Measurements from ENCODE around the gene OGFRL1.

The OGFRL1 gene

DNA sequence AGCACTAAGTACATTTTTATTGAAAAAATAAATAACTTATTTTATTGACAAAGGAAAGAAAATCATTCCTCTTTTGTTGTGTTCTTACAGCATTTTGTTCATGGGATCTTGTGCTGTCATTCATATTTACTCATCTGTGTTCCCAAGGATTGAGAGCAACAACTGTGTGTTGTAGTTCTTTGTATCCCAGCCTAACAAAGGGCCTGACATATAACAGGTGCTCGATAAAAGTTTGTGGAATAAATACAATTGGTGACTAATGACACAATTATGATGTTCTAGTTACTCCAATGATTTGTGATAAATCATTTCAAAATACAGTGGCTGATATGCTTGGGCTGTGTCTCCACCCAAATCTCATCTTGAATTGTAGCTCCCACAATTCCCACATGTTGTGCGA, 7.9 kb upstream of the OGFRL1 start:
- H3K27me3 ChIP-seq (replicated peaks; ENCODE audit: control insufficient read depth, insufficient read depth, low read length, poor library complexity, severe bottlenecking), result no peaks in the 10 kb centered on the region
- H3K36me3 ChIP-seq (ENCODE audit: control insufficient read depth, insufficient read depth, low read length), result no peaks in the 10 kb centered on the region
- H3K9me3 ChIP-seq (ENCODE audit: control insufficient read depth, low read length), result no peaks in the 10 kb centered on the region
- peaks cover 2% of the 10 kb centered on the region for H3K4me1 ChIP-seq (ENCODE audit: control insufficient read depth, insufficient read depth, low read length, poor library complexity, severe bottlenecking)
- H3K4me3 ChIP-seq (ENCODE audit: insufficient read depth, low read depth, low read length, poor library complexity, severe bottlenecking), result no peak overlapping the region
- DNase-seq, result no peak
- H3K27ac ChIP-seq (ENCODE audit: insufficient read depth, low read length, poor library complexity, severe bottlenecking), result no peak overlapping the region

DNA sequence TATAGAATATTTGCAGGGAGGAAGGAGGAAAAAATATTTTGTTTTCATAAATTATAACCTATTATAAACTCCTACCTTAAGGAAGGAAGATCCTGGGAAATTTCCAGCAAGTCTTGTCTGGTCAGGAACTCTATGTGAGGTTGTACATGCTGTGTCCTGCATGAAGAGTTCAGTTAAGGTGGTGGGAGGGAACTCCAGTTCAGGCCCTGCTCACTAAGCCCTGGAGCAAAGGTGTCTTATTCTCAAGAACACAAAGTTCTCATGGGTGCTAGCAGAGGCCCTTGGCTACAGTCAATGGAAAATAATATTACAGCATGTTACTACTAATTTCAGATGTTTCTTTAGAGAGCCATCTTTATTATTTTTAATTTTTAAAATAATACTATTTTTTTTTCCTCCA, 3.8 kb upstream of the OGFRL1 start:
- H3K36me3 ChIP-seq (ENCODE audit: control insufficient read depth, insufficient read depth, low read length), result no peaks in the 10 kb centered on the region
- no peaks in the 10 kb centered on the region for H3K9me3 ChIP-seq (ENCODE audit: control insufficient read depth, low read length)
- no peak overlapping the region for H3K4me3 ChIP-seq (ENCODE audit: insufficient read depth, low read depth, low read length, poor library complexity, severe bottlenecking)
- no peak for DNase-seq
- peaks cover 9% of the 10 kb centered on the region for H3K4me1 ChIP-seq (ENCODE audit: control insufficient read depth, insufficient read depth, low read length, poor library complexity, severe bottlenecking)
- H3K27me3 ChIP-seq (replicated peaks; ENCODE audit: control insufficient read depth, insufficient read depth, low read length, poor library complexity, severe bottlenecking), result no peaks in the 10 kb centered on the region
- H3K27ac ChIP-seq (ENCODE audit: insufficient read depth, low read length, poor library complexity, severe bottlenecking), result no peak overlapping the region

DNA sequence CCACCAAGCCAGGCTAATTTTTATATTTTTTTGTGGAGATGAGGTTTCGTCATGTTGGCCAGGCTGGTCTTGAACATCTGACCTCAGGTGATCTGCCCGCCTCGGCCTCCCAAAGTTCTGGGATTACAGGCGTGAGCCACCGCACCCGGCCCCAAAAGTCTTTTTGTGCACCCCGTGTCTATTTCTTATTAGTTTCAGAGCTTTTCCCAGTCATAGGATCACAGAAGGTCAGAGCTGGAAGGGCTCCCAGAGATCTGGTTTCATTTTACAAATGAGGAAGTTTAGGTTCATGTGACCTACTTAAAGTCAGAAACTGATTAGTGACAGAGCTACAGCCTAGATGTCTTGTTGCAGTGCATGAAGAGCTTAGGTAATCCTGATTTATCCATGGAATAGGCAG, 1.6 kb upstream of the OGFRL1 start:
- Histone ChIP-seq H3K4me3 (ENCODE audit: insufficient read depth, low read depth, low read length, poor library complexity, severe bottlenecking) (no peak overlapping the region), H3K27ac (ENCODE audit: insufficient read depth, low read length, poor library complexity, severe bottlenecking) (no peak overlapping the region), H3K27me3 (replicated peaks; ENCODE audit: control insufficient read depth, insufficient read depth, low read length, poor library complexity, severe bottlenecking) (no peaks in the 10 kb centered on the region), H3K9me3 (ENCODE audit: control insufficient read depth, low read length) (no peaks in the 10 kb centered on the region), H3K36me3 (ENCODE audit: control insufficient read depth, insufficient read depth, low read length) (no peaks in the 10 kb centered on the region), H3K4me1 (ENCODE audit: control insufficient read depth, insufficient read depth, low read length, poor library complexity, severe bottlenecking) (peaks cover 14% of the 10 kb centered on the region)
- DNase-seq, result no peak

DNA sequence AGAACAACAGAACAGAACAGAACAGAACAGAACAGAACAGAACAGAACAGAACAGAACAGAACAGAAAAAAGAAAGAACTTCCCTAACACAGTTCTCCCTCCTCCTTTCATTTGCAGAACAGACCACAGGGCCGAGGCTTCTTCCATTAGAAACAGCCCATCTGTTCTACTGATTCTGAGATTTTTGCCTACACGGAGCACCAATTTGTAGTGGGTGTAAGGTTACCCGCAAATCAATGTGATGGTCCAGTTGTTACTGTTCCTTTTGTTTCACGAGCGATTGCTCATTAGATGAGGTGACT, 734 bp upstream of the OGFRL1 start:
- H3K4me3 ChIP-seq (ENCODE audit: insufficient read depth, low read depth, low read length, poor library complexity, severe bottlenecking), result peak overlapping the region; percentile 83
- H3K27me3 ChIP-seq (replicated peaks; ENCODE audit: control insufficient read depth, insufficient read depth, low read length, poor library complexity, severe bottlenecking), result no peaks in the 10 kb centered on the region
- peaks cover 14% of the 10 kb centered on the region for H3K4me1 ChIP-seq (ENCODE audit: control insufficient read depth, insufficient read depth, low read length, poor library complexity, severe bottlenecking)
- H3K9me3 ChIP-seq (ENCODE audit: control insufficient read depth, low read length), result no peaks in the 10 kb centered on the region
- DNase-seq, result no peak
- H3K27ac ChIP-seq (ENCODE audit: insufficient read depth, low read length, poor library complexity, severe bottlenecking), result peak overlapping the region; percentile 75
- no peaks in the 10 kb centered on the region for H3K36me3 ChIP-seq (ENCODE audit: control insufficient read depth, insufficient read depth, low read length)

DNA sequence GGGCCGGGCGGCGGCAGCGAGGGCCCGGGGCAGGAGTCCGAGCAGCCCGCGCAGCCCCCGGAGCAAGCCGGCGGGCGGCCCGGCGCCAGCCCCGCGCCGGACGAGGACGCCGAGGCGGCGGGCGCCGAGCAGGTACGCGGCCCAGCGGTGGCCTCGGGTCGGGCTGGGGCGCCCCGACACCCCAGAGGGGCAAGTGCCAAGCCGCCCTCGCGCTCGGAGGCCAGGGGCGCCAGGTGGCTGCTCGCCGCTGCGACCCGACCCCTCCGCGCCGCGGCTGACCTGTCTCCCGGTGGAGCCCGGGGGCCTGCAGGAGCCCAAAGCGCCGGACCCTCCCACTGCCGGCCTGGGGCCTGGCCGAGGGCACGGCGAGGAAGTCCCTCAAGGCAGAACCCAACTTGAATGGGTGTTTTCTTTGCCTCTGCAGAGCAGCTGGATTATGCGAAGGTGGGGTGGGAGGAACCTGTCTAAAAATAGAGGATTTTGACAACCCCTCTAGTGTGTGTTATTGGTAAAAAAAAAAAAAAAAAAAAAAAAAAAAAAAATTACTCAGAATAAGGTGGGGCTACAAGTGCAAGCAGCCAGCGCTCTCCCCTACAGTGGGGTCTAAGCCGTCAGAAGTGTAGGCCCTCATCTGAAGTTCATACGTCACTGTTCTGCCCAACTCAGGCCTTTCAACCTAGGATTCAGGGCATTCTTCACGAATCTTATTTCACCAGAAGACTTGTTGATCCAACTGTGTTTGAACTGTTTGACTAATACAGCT, 609 bp downstream of the OGFRL1 start:
- peaks cover 12% of the 10 kb centered on the region for H3K4me1 ChIP-seq (ENCODE audit: control insufficient read depth, insufficient read depth, low read length, poor library complexity, severe bottlenecking)
- H3K4me3 ChIP-seq (ENCODE audit: insufficient read depth, low read depth, low read length, poor library complexity, severe bottlenecking), result peak overlapping the region; percentile 83
- H3K27me3 ChIP-seq (replicated peaks; ENCODE audit: control insufficient read depth, insufficient read depth, low read length, poor library complexity, severe bottlenecking), result no peaks in the 10 kb centered on the region
- DNase-seq, result no peak
- peaks cover 6% of the 10 kb centered on the region for H3K36me3 ChIP-seq (ENCODE audit: control insufficient read depth, insufficient read depth, low read length)
- H3K9me3 ChIP-seq (ENCODE audit: control insufficient read depth, low read length), result no peaks in the 10 kb centered on the region
- peak overlapping the region; percentile 37 for H3K27ac ChIP-seq (ENCODE audit: insufficient read depth, low read length, poor library complexity, severe bottlenecking)

DNA sequence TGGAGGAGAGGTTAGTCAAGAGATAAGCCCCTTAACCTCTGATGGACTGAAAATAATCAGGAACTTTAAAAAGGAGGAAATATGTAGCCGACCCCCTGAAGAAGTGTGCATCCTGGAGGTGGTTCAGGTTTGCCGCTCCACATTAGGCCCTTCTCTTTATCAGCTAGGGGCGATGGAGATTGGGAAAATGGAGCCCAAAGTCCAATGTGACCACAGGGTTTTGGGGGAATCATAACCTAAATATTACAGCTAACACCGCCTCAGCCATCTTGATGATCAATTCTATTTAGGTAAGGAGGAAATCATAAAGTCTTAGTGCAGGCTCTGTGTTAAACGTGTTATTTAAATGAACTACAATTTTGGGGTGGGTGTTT, 1.2 kb downstream of the OGFRL1 start:
- Histone ChIP-seq H3K9me3 (ENCODE audit: control insufficient read depth, low read length) (no peaks in the 10 kb centered on the region), H3K4me1 (ENCODE audit: control insufficient read depth, insufficient read depth, low read length, poor library complexity, severe bottlenecking) (peaks cover 12% of the 10 kb centered on the region), H3K27ac (ENCODE audit: insufficient read depth, low read length, poor library complexity, severe bottlenecking) (no peak overlapping the region), H3K4me3 (ENCODE audit: insufficient read depth, low read depth, low read length, poor library complexity, severe bottlenecking) (peak overlapping the region; percentile 60), H3K27me3 (replicated peaks; ENCODE audit: control insufficient read depth, insufficient read depth, low read length, poor library complexity, severe bottlenecking) (no peaks in the 10 kb centered on the region), H3K36me3 (ENCODE audit: control insufficient read depth, insufficient read depth, low read length) (peaks cover 10% of the 10 kb centered on the region)
- no peak for DNase-seq

DNA sequence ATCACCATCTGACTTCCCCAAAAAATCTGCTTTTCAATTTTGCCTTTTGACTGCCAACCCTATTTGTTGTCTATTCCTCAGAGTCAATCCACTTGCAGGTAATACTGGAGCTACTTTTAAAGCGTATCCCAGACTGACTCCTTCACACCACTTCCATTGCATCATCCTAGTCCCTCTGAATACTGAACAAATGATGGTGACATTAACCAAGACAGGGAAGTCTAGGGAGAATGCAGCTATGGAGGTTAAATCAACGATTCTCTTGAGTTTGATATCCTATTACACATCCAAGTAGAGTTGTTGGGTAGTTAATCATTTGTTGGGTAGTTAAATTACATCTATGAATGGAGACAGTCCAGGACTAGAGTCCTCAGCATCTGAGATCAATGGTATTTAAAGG, 2.0 kb downstream of the OGFRL1 start:
- no peak overlapping the region for H3K4me3 ChIP-seq (ENCODE audit: insufficient read depth, low read depth, low read length, poor library complexity, severe bottlenecking)
- H3K36me3 ChIP-seq (ENCODE audit: control insufficient read depth, insufficient read depth, low read length), result peaks cover 10% of the 10 kb centered on the region
- no peaks in the 10 kb centered on the region for H3K9me3 ChIP-seq (ENCODE audit: control insufficient read depth, low read length)
- no peak for DNase-seq
- H3K4me1 ChIP-seq (ENCODE audit: control insufficient read depth, insufficient read depth, low read length, poor library complexity, severe bottlenecking), result peaks cover 12% of the 10 kb centered on the region
- H3K27me3 ChIP-seq (replicated peaks; ENCODE audit: control insufficient read depth, insufficient read depth, low read length, poor library complexity, severe bottlenecking), result no peaks in the 10 kb centered on the region
- no peak overlapping the region for H3K27ac ChIP-seq (ENCODE audit: insufficient read depth, low read length, poor library complexity, severe bottlenecking)

DNA sequence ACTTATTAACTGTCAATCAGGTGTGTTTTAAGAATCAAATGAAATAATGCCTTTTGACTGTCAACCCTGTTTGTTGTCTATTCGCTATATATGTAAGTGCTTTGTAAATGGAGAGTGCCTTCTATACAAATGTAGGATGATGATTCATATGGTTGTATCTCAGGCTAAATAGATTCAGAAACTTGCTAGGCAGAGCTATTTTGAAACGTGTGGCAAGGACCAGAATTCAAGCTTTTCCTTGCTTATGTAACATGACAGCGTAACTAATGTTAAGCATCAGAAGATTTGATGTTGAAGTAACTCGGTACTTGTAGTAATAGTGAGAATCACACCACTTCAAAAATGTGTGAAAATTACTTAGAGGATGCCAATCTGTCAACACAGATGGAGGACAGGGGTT, 3.4 kb downstream of the OGFRL1 start:
- Histone ChIP-seq H3K4me3 (ENCODE audit: insufficient read depth, low read depth, low read length, poor library complexity, severe bottlenecking) (no peak overlapping the region), H3K4me1 (ENCODE audit: control insufficient read depth, insufficient read depth, low read length, poor library complexity, severe bottlenecking) (peaks cover 12% of the 10 kb centered on the region), H3K9me3 (ENCODE audit: control insufficient read depth, low read length) (no peaks in the 10 kb centered on the region), H3K27ac (ENCODE audit: insufficient read depth, low read length, poor library complexity, severe bottlenecking) (no peak overlapping the region), H3K36me3 (ENCODE audit: control insufficient read depth, insufficient read depth, low read length) (peaks cover 14% of the 10 kb centered on the region), H3K27me3 (replicated peaks; ENCODE audit: control insufficient read depth, insufficient read depth, low read length, poor library complexity, severe bottlenecking) (no peaks in the 10 kb centered on the region)
- DNase-seq, result no peak

DNA sequence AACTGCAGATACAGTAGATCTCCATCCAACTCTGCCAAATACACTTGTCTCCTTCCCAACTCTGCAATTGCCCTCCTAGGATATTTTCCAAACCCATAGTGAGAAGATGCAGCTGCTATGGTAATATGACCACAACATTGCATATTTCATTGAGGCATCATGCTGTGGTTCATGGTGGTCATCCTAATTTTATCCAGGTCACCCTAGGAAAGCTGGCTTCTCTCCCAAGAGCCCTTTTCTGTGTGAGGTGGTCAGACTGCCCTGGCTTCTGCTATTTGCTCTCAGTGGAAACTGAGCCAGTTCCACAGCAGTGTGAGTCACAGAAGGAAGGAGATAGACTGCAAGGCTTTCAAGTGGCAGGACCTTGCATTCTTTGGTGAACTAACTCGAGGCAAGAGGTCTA, 5.5 kb downstream of the OGFRL1 start:
- Histone ChIP-seq H3K27me3 (replicated peaks; ENCODE audit: control insufficient read depth, insufficient read depth, low read length, poor library complexity, severe bottlenecking) (no peaks in the 10 kb centered on the region), H3K27ac (ENCODE audit: insufficient read depth, low read length, poor library complexity, severe bottlenecking) (no peak overlapping the region), H3K4me1 (ENCODE audit: control insufficient read depth, insufficient read depth, low read length, poor library complexity, severe bottlenecking) (peaks cover 5% of the 10 kb centered on the region), H3K9me3 (ENCODE audit: control insufficient read depth, low read length) (no peaks in the 10 kb centered on the region), H3K36me3 (ENCODE audit: control insufficient read depth, insufficient read depth, low read length) (peaks cover 14% of the 10 kb centered on the region), H3K4me3 (ENCODE audit: insufficient read depth, low read depth, low read length, poor library complexity, severe bottlenecking) (no peak overlapping the region)
- no peak for DNase-seq

DNA sequence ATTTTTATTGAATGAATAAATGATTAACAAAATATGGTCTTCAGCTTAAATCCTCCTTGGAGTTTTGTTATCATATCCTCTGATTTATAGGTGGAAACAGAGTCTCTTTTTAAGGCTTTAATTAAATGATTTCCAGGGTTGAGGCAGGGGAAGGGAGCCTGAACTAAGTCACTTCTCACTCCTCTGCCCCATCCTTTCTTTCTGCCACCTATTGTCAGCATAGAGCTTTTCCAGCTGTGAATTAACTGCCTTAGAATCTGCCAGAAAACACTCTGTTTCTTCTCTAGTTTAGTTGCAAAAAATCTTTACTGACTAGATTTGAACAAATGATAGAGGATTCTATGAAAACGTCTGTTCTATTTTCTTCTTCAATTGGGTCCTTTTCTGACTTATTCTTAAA, 9.8 kb downstream of the OGFRL1 start:
- peaks cover 14% of the 10 kb centered on the region for H3K36me3 ChIP-seq (ENCODE audit: control insufficient read depth, insufficient read depth, low read length)
- no peaks in the 10 kb centered on the region for H3K4me1 ChIP-seq (ENCODE audit: control insufficient read depth, insufficient read depth, low read length, poor library complexity, severe bottlenecking)
- H3K27me3 ChIP-seq (replicated peaks; ENCODE audit: control insufficient read depth, insufficient read depth, low read length, poor library complexity, severe bottlenecking), result no peaks in the 10 kb centered on the region
- H3K9me3 ChIP-seq (ENCODE audit: control insufficient read depth, low read length), result no peaks in the 10 kb centered on the region
- H3K4me3 ChIP-seq (ENCODE audit: insufficient read depth, low read depth, low read length, poor library complexity, severe bottlenecking), result no peak overlapping the region
- no peak overlapping the region for H3K27ac ChIP-seq (ENCODE audit: insufficient read depth, low read length, poor library complexity, severe bottlenecking)
- DNase-seq, result no peak

All from effector memory CD4-positive, alpha-beta T cell (primary cell).